Peyer's patch (tissue), 4 donors: ENCODE measurements around the gene DNAJC4. TPM values are rescaled to one million over a fixed set of nuclear protein-coding genes. Genes with fewer than 3 reads are reported as not detected.

ENCODE experiments used
- DNase-seq, 3 donors: peaks; one replicate each; pipeline ENCODE4 v3.0.0-alpha.2; 2017 to 2019
- H3K27ac ChIP-seq, 4 donors: fragments of 200-600 bp; sonication (generic); one replicate each; pipeline ENCODE4 v1.5.1; 2016 to 2019
- H3K27me3 ChIP-seq, 2 donors: fragments of 200-600 bp; sonication (generic); one replicate each; pipeline ENCODE4 v1.5.1; 2019
- H3K36me3 ChIP-seq, 3 donors: fragments of 200-600 bp; sonication (generic); one replicate each; pipeline ENCODE4 v1.5.1; 2016 to 2019
- H3K4me1 ChIP-seq, 4 donors: fragments of 200-600 bp; sonication (generic); one replicate each; pipeline ENCODE4 v1.5.1; 2016 to 2019
- H3K4me3 ChIP-seq, 4 donors: fragments of 200-600 bp; sonication (generic); 1 replicate in 3 of 4; 2 replicates in 1 of 4; pipeline ENCODE4 v1.5.1; 2016 to 2019; ENCODE audit warnings: mild to moderate bottlenecking in 1 of 4
- H3K9me3 ChIP-seq, 4 donors: fragments of 200-600 bp; sonication (generic); one replicate each; pipeline ENCODE4 v1.5.1; 2016 to 2019; ENCODE audit warnings: mild to moderate bottlenecking in 1 of 4
- POLR2A ChIP-seq, 2 donors: fragments of 450-650 bp; IDR thresholded peaks; one replicate each; pipeline ENCODE4 v1.5.1; 2017; ENCODE audit warnings: antibody characterized with exemption in 2 of 2, mild to moderate bottlenecking in 2 of 2, moderate library complexity in 2 of 2
- total RNA-seq, 4 donors: library from RNA; depleted of rRNA; stranded (reverse); fragments of >200 nt; gene quantifications; one replicate each; pipeline ENCODE4 v1.1.0, GENCODE V29; 2016
- TF ChIP-seq, protein P1 (sequence below), 6 experiments: fragments of 450-650 bp in 4 of 6; fragments of 200-600 bp in 2 of 6; sonication (generic) in 1 of 6; IDR thresholded peaks; one replicate each; pipeline ENCODE4 v1.5.1; 2017 to 2019; ENCODE audit warnings: antibody characterized with exemption in 6 of 6, mild to moderate bottlenecking in 3 of 6, moderate library complexity in 1 of 6

Gene DNAJC4
- total RNA-seq, 4 donors from 2014 or later, result 42.9 to 95.0 (median 80.3) TPM

DNA sequence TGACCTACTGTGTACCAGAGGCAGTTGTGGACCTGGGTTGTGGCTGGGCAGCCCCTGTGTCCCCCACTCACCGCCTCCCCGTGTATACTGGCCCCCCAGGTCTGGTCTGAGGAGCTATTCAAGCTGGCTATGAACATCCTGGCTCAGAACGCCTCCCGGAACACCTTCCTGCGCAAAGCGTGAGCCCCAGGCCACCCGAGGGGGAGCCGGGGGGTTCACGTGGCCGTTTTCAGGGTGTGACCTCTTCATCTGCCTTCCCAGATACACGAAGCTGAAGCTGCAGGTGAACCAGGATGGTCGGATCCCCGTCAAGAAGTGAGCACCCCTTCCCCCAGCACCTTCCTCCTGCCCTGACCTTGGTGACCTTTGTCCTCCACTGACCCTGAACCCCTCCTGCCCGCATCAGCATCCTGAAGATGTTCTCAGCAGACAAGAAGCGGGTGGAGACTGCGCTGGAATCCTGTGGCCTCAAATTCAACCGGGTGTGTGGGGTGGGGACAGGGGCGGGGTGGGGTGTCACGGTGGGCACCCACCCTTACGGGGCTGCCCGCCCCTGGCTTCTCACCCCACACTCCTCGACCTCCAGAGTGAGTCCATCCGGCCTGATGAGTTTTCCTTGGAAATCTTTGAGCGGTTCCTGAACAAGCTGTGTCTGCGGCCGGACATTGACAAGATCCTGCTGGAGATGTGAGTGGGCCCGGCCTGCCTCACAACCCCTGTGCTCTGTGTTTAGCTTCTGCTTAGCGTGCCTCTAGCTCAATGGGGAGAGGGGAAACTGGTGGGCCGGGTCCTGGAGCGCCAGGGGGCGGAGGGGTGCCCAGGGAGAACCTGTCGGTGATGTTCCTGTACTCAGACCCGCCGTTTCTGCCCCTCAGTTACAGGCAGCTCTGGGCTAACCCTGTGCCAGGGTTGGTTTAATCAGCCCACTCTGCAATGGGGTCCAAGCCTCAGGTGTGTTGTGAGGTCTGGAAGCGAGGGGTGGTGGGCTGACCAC, 25.1 kb downstream of the DNAJC4 start:
- TF ChIP-seq POLR2A (IDR thresholded peaks at IDR 0.05), result no peak
- TF ChIP-seq, protein P1, sequence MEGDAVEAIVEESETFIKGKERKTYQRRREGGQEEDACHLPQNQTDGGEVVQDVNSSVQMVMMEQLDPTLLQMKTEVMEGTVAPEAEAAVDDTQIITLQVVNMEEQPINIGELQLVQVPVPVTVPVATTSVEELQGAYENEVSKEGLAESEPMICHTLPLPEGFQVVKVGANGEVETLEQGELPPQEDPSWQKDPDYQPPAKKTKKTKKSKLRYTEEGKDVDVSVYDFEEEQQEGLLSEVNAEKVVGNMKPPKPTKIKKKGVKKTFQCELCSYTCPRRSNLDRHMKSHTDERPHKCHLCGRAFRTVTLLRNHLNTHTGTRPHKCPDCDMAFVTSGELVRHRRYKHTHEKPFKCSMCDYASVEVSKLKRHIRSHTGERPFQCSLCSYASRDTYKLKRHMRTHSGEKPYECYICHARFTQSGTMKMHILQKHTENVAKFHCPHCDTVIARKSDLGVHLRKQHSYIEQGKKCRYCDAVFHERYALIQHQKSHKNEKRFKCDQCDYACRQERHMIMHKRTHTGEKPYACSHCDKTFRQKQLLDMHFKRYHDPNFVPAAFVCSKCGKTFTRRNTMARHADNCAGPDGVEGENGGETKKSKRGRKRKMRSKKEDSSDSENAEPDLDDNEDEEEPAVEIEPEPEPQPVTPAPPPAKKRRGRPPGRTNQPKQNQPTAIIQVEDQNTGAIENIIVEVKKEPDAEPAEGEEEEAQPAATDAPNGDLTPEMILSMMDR (IDR thresholded peaks at IDR 0.05), result no peak
- H3K4me3 ChIP-seq, result no peak overlapping the region
- peaks cover 0 to 65% (median 0%) of the 10 kb centered on the region in 3 donors for H3K36me3 ChIP-seq
- no peaks in the 10 kb centered on the region for H3K9me3 ChIP-seq
- H3K27me3 ChIP-seq, result no peaks in the 10 kb centered on the region
- no peak for DNase-seq
- no peak overlapping the region for H3K27ac ChIP-seq
- peaks cover 0 to 47% (median 13%) of the 10 kb centered on the region in 4 donors for H3K4me1 ChIP-seq

DNA sequence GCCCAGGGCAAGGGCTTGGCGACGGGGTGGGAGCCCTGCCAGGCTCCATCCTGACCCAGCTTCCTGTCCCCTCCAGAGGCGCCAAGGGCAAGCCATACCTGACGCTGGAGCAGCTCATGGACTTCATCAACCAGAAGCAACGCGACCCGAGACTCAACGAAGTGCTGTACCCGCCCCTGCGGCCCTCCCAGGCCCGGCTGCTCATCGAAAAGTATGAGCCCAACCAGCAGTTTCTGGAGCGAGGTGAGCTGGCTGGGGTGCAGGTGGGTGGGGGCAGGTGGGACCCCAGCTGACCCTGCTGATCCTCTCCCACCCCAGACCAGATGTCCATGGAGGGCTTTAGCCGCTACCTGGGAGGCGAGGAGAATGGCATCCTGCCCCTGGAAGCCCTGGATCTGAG, 26.0 kb downstream of the DNAJC4 start:
- Histone ChIP-seq H3K27me3 (no peaks in the 10 kb centered on the region), H3K9me3 (no peaks in the 10 kb centered on the region), H3K36me3 (peaks cover 0 to 70% (median 0%) of the 10 kb centered on the region in 3 donors), H3K4me1 (peaks cover 0 to 40% (median 10%) of the 10 kb centered on the region in 4 donors), H3K4me3 (no peak overlapping the region), H3K27ac (no peak overlapping the region)
- TF ChIP-seq, protein P1 (IDR thresholded peaks at IDR 0.05), result no peak
- no peak for TF ChIP-seq POLR2A (IDR thresholded peaks at IDR 0.05)
- DNase-seq, result no peak

DNA sequence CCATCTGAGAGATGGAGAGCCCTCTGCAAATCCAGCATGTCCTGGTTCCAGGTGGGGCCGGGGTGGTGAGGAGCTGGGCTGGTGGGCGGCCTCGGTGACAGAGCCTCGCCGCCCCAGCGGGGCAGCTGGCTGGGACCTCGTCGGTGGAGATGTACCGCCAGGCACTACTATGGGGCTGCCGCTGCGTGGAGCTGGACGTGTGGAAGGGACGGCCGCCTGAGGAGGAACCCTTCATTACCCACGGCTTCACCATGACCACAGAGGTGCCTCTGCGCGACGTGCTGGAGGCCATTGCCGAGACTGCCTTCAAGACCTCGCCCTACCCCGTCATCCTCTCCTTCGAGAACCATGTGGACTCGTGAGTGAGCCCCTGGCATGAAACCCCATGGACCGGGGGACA, 28.0 kb downstream of the DNAJC4 start:
- TF ChIP-seq, protein P1 (IDR thresholded peaks at IDR 0.05), result no peak
- no peak for TF ChIP-seq POLR2A (IDR thresholded peaks at IDR 0.05)
- Histone ChIP-seq H3K4me1 (peaks cover 0 to 35% (median 2%) of the 10 kb centered on the region in 4 donors), H3K36me3 (peaks cover 0 to 91% (median 0%) of the 10 kb centered on the region in 3 donors), H3K4me3 (no peak overlapping the region), H3K27me3 (no peaks in the 10 kb centered on the region), H3K27ac (no peak overlapping the region), H3K9me3 (no peaks in the 10 kb centered on the region)
- DNase-seq, result no peak

DNA sequence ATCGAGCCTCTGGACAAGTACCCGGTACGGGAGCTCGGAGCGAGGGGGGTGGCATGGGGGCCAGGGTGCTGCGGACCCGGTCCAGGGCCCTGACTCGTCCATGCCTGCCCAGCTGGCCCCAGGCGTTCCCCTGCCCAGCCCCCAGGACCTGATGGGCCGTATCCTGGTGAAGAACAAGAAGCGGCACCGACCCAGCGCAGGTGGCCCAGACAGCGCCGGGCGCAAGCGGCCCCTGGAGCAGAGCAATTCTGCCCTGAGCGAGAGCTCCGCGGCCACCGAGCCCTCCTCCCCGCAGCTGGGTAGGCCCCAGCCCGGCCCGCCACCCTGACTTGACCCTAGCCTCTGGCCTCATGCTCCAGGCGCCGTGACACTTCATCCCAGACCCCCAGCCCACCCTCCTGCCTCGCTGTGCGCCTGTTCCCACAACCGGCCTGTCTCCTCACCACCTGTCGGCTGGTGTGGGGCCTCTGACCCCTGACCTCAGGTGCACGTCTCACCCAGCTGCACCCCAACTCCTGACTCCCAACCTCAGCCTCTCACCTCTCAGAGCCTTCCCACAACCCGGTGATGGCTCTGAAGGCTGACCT, 28.7 kb downstream of the DNAJC4 start:
- peaks cover 0 to 35% (median 0%) of the 10 kb centered on the region in 4 donors for H3K4me1 ChIP-seq
- H3K27me3 ChIP-seq, result no peaks in the 10 kb centered on the region
- no peak for TF ChIP-seq POLR2A (IDR thresholded peaks at IDR 0.05)
- TF ChIP-seq, protein P1 (IDR thresholded peaks at IDR 0.05), result no peak
- DNase-seq, result no peak
- H3K9me3 ChIP-seq, result no peaks in the 10 kb centered on the region
- no peak overlapping the region for H3K27ac ChIP-seq
- no peak overlapping the region for H3K4me3 ChIP-seq
- peaks cover 0 to 96% (median 0%) of the 10 kb centered on the region in 3 donors for H3K36me3 ChIP-seq

DNA sequence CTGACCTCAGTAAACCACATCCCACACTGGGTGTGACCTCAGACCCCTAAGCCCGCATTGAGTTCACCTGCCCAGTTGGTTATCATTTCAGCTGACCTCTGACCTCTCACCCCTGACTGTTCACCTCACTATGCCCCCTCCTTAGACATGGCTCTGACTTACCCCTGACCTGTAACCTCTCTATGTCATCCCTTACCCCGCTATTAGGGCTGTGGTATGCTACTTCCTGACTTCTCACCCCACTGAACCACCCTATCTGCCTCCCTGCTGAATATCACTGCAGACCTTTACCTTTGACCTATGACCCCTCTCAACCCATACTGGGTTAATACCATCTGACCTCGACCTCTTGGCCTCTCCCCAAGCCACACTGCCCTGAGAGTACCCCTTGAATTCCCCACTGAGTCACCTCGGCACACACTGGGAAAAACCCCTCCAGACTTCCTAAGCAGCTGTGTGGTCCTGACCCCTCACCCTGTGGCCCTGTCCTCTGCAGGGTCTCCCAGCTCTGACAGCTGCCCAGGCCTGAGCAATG, 29.3 kb downstream of the DNAJC4 start:
- no peak overlapping the region for H3K27ac ChIP-seq
- no peaks in the 10 kb centered on the region for H3K9me3 ChIP-seq
- TF ChIP-seq, protein P1 (IDR thresholded peaks at IDR 0.05), result no peak
- TF ChIP-seq POLR2A (IDR thresholded peaks at IDR 0.05), result no peak
- H3K4me3 ChIP-seq, result no peak overlapping the region
- H3K36me3 ChIP-seq, result peaks cover 0 to 96% (median 0%) of the 10 kb centered on the region in 3 donors
- H3K4me1 ChIP-seq, result peaks cover 0 to 34% (median 0%) of the 10 kb centered on the region in 4 donors
- no peaks in the 10 kb centered on the region for H3K27me3 ChIP-seq
- DNase-seq, result no peak
